Aorta (tissue), 4 donors: ENCODE measurements around the gene RUSC2. TPM values are rescaled to one million over a fixed set of nuclear protein-coding genes. Genes with fewer than 3 reads are reported as not detected.

Experiments used
- polyA plus RNA-seq, 2 donors: library from polyadenylated mRNA; stranded (reverse); fragments of 200-250 nt; gene quantifications; one replicate each; pipeline ENCODE4 v1.2.3, GENCODE V29; 2013
- total RNA-seq, 2 donors: library from RNA; stranded (reverse); fragmentation: NEBNext Ultra II Directional; extraction: Animal tissue kit (Norgen Biotek cat#: 25700); gene quantifications; one replicate each; pipeline ENCODE4 v1.2.1, GENCODE V29; 2021
- donor health status: healthy with polysubstance abuse.
- donor health status: Bipolar disorder and iron deficiency.
- donor health status: DM: no; HTN: no; CAD: no.
- donor health status: DM: yes; HTN: yes; CAD: no.

The RUSC2 gene
- total and polyA plus RNA-seq, 4 donors: 11.0 to 112 (median 62.0) TPM

Other genes with a start within 250 kb of the RUSC2 start
- 10 to 100 TPM; 52.1 to 58.2 TPM for gene TESK1, start 115.2 kb downstream of the RUSC2 start, total RNA-seq
- 10 to 100 TPM; 23.8 to 81.0 TPM for gene TESK1, start 115.2 kb downstream of the RUSC2 start, polyA plus RNA-seq
- 10 to 100 TPM in 1 of 2 donors, 1 to 10 TPM in 1; 3.7 to 11.5 TPM for gene CD72, start 128.3 kb downstream of the RUSC2 start, total RNA-seq
- gene CD72, start 128.3 kb downstream of the RUSC2 start, polyA plus RNA-seq: 1 to 10 TPM; 1.6 to 3.4 TPM
- 1 to 10 TPM in 1 of 2 donors, under 1 TPM in 1; 0.65 to 1.3 TPM for gene SIT1, start 160.8 kb downstream of the RUSC2 start, total RNA-seq
- gene SIT1, start 160.8 kb downstream of the RUSC2 start, polyA plus RNA-seq: 1 to 10 TPM; 1.0 to 1.1 TPM
- over 10,000 TPM; 14,949 to 16,694 TPM for gene RMRP, start 167.9 kb downstream of the RUSC2 start, total RNA-seq
- not detected for gene RMRP, start 167.9 kb downstream of the RUSC2 start, polyA plus RNA-seq
- 10 to 100 TPM; 53.7 to 79.6 TPM for gene CCDC107, start 168.2 kb downstream of the RUSC2 start, total RNA-seq
- 100 to 1,000 TPM in 1 of 2 donors, 10 to 100 TPM in 1; 65.7 to 224 TPM for gene CCDC107, start 168.2 kb downstream of the RUSC2 start, polyA plus RNA-seq
- gene ARHGEF39, start 175.1 kb downstream of the RUSC2 start, total RNA-seq: 1 to 10 TPM in 1 of 2 donors, under 1 TPM in 1; 0.75 to 1.7 TPM
- 1 to 10 TPM in 1 of 2 donors, under 1 TPM in 1; 0.25 to 1.8 TPM for gene ARHGEF39, start 175.1 kb downstream of the RUSC2 start, polyA plus RNA-seq
- 1 to 10 TPM; 4.3 to 8.8 TPM for gene CA9, start 183.8 kb downstream of the RUSC2 start, total RNA-seq
- gene CA9, start 183.8 kb downstream of the RUSC2 start, polyA plus RNA-seq: under 1 TPM in 1 of 2 donors, not detected in 1; 0.79 TPM
- 1,000 to 10,000 TPM; 1,614 to 5,973 TPM for gene TPM2, start 199.8 kb downstream of the RUSC2 start, total RNA-seq
- 1,000 to 10,000 TPM; 7,224 to 9,377 TPM for gene TPM2, start 199.8 kb downstream of the RUSC2 start, polyA plus RNA-seq
- gene TLN1, start 242.1 kb downstream of the RUSC2 start, total RNA-seq: 1,000 to 10,000 TPM in 1 of 2 donors, 100 to 1,000 TPM in 1; 735 to 1,271 TPM
- 100 to 1,000 TPM; 160 to 382 TPM for gene TLN1, start 242.1 kb downstream of the RUSC2 start, polyA plus RNA-seq
- gene CREB3, start 242.6 kb downstream of the RUSC2 start, total RNA-seq: 10 to 100 TPM; 39.5 to 51.3 TPM
- 10 to 100 TPM; 46.2 to 62.0 TPM for gene CREB3, start 242.6 kb downstream of the RUSC2 start, polyA plus RNA-seq